CD4-positive, alpha-beta T cell (primary cell): ENCODE data around the gene ARFRP1. TPM values are rescaled to one million over a fixed set of nuclear protein-coding genes. Genes with fewer than 3 reads are reported as not detected.

Experiments
- ATAC-seq: fragments of 200-7000 bp; cut with Tn5 transposase; one replicate; pipeline ENCODE4 v1.10.0; 2022; ENCODE audit warnings: mild to moderate bottlenecking; ENCODE audit not compliant: poor library complexity
- CTCF ChIA-PET: fragments of 350-600 bp; sonication (Branson Sonifier 250); formaldehyde crosslinking; loops from one replicate; lab custom pipeline; 2021; ENCODE audit warnings: antibody characterized with exemption, inconsistent platforms; lab: Charles Lee
- POLR2A ChIA-PET: fragments of 350-600 bp; sonication (Branson Sonifier 250); formaldehyde crosslinking; loops from one replicate; lab custom pipeline; 2021; ENCODE audit warnings: antibody characterized with exemption, inconsistent platforms; lab: Charles Lee
- DNase-seq, 14 experiments: peaks; one replicate each; pipeline ENCODE4 v3.0.0-alpha.2; 2013 to 2020; ENCODE audit warnings: mixed read lengths in 2 of 14
- H3K27ac ChIP-seq, 2 donors: one replicate each; pipeline versions ENCODE4 v1.5.1 to v1.7.0; 2013; ENCODE audit warnings: low read length in 2 of 2, low read depth in 1 of 2, mild to moderate bottlenecking in 1 of 2
- H3K27me3 ChIP-seq, 2 experiments: 1 replicate in 1 of 2; 2 replicates in 1 of 2; pipeline versions ENCODE4 v1.6.1 to v1.7.0; 2013; ENCODE audit warnings: low read length in 2 of 2, control low read depth in 1 of 2, mild to moderate bottlenecking in 1 of 2, moderate library complexity in 1 of 2; ENCODE audit not compliant: insufficient read depth in 2 of 2, control insufficient read depth in 1 of 2
- H3K36me3 ChIP-seq: one replicate; pipeline ENCODE4 v1.6.1; 2013; ENCODE audit warnings: low read length, control low read depth; ENCODE audit not compliant: insufficient read depth
- H3K4me1 ChIP-seq: one replicate; pipeline ENCODE4 v1.6.1; 2013; ENCODE audit warnings: low read length, control low read depth; ENCODE audit not compliant: insufficient read depth
- H3K4me3 ChIP-seq: one replicate; pipeline ENCODE4 v1.5.1; 2013; ENCODE audit warnings: mild to moderate bottlenecking, low read length, moderate library complexity
- H3K9me3 ChIP-seq, 2 experiments: 1 replicate in 1 of 2; 2 replicates in 1 of 2; pipeline versions ENCODE4 v1.6.1 to v1.7.0; 2013; ENCODE audit warnings: low read length in 2 of 2, mild to moderate bottlenecking in 2 of 2, control low read depth in 1 of 2, moderate library complexity in 1 of 2; ENCODE audit not compliant: control insufficient read depth in 1 of 2, insufficient read depth in 1 of 2
- H3K27ac Mint-ChIP-seq: one replicate; pipeline ENCODE4 v1.8.0; 2020; ENCODE audit warnings: mixed read lengths
- H3K27me3 Mint-ChIP-seq: one replicate; pipeline ENCODE4 v1.8.0; 2021; ENCODE audit warnings: mixed read lengths
- H3K36me3 Mint-ChIP-seq: one replicate; pipeline ENCODE4 v1.8.0; 2021; ENCODE audit warnings: low read depth, mixed read lengths
- H3K4me1 Mint-ChIP-seq: one replicate; pipeline ENCODE4 v1.8.0; 2021; ENCODE audit warnings: low read depth, mixed read lengths
- H3K4me3 Mint-ChIP-seq: one replicate; pipeline ENCODE4 v1.8.0; 2020; ENCODE audit warnings: mild to moderate bottlenecking, mixed read lengths
- H3K9me3 Mint-ChIP-seq: one replicate; pipeline ENCODE4 v1.8.0; 2020; ENCODE audit warnings: mixed read lengths
- CTCF ChIP-seq: fragments of 200-600 bp; IDR thresholded peaks from one replicate; pipeline ENCODE4 v1.8.0; 2022; ENCODE audit warnings: antibody characterized with exemption, mild to moderate bottlenecking
- intact Hi-C, 2 experiments: fragments of 100-400 bp; cut with DNase I in 1 of 2; cut with micrococcal nuclease in 1 of 2; formaldehyde crosslinking; loops; one replicate each; pipeline versions ENCODE4 v1.15.1 to v1.9.0; 2023 to 2025; cut with DNase I, micrococcal nuclease
- polyA plus RNA-seq, 2 donors: library from polyadenylated mRNA; unstranded; fragments of 120-200 nt; gene quantifications; one replicate each; pipeline ENCODE4 v1.2.1, GENCODE V29; 2013
- total RNA-seq, 174 experiments: library from RNA in 2 of 174; stranded (reverse) in 2 of 174; gene quantifications; one replicate each; pipeline ENCODE4 v1.2.3 and lab custom pipeline; 2021 to 2026

The ARFRP1 gene
- total RNA-seq (10 to 100 TPM; 34.5 to 35.7 TPM), total RNA-seq (lab: John Stamatoyannopoulos, UW) (48.8 to 173 (median 101) reads per million in 172 experiments)
- polyA plus RNA-seq (2013, experiment 1 of 2): 44.5 TPM
- 43.6 TPM for polyA plus RNA-seq (2013, experiment 2 of 2)

- no peaks in the 10 kb centered on the region for H3K9me3 Mint-ChIP-seq
- ATAC-seq (peak; percentile 78), DNase-seq (peak; percentile 71 to 94 (median 88))
- Histone ChIP-seq H3K27me3 (no peaks in the 10 kb centered on the region), H3K4me3 (peak within 1 kb of the TSS; percentile 76), H3K4me1 (peaks cover 45% of the 10 kb centered on the region), H3K27ac (peak within 1 kb of the TSS; percentile 55 to 71), H3K9me3 (no peaks in the 10 kb centered on the region), H3K36me3 (peaks cover 67% of the 10 kb centered on the region)
- H3K4me1 Mint-ChIP-seq: peaks cover 46% of the 10 kb centered on the region
- intact Hi-C loops: loop anchor here (1.0 to 10.0 kb wide), 15 partner anchors 29 to 355 kb away; partner anchors contain the start of genes LIME1 (in 2 of the 2), RTEL1 (in 2 of the 2), SAMD10 (in 2 of the 2) and TCEA2 (in 1 of the 2)
- H3K4me3 Mint-ChIP-seq: peak within 1 kb of the TSS; percentile 88
- CTCF ChIA-PET: interaction anchor here (0.6 to 3.9 kb wide), 14 partner anchors 20 to 331 kb away, joined by 3 to 44 read pairs (median 6); partner anchors contain the start of genes LIME1, PRPF6 and SLC2A4RG
- peaks cover 64% of the 10 kb centered on the region for H3K36me3 Mint-ChIP-seq
- H3K27me3 Mint-ChIP-seq: no peaks in the 10 kb centered on the region
- POLR2A ChIA-PET: interaction anchor here (0.6 to 5.0 kb wide), 21 partner anchors 9 to 188 kb away, joined by 3 to 168 read pairs (median 4); partner anchors contain the start of genes GMEB2, LIME1, PPDPF and PTK6
- peak within 1 kb of the TSS; percentile 89 for H3K27ac Mint-ChIP-seq
- no peak for TF ChIP-seq CTCF
These were observed at the start of gene ARFRP1, which contains the start of gene ZGPAT for GRCh38 chr20:63707558-63708300. Gene ARFRP1, minus strand, starts transcription at chr20:63707976. Its CDS starts 885 bp downstream, at chr20:63707091. Gene ZGPAT, plus strand, starts transcription at chr20:63708039. Its CDS starts 542 bp downstream, at chr20:63708581.

- ChIA-PET POLR2A (no interaction called here), CTCF (no interaction called here)
- Mint-ChIP-seq H3K27me3 (no peaks in the 10 kb centered on the region), H3K9me3 (no peaks in the 10 kb centered on the region), H3K36me3 (no peaks in the 10 kb centered on the region), H3K4me3 (no peak overlapping the region), H3K4me1 (peaks cover 16% of the 10 kb centered on the region), H3K27ac (no peak overlapping the region)
- ATAC-seq (no peak), DNase-seq (peak in 1 of 14 experiments; percentile 71)
- Histone ChIP-seq H3K27ac (no peak overlapping the region), H3K4me3 (no peak overlapping the region), H3K36me3 (no peaks in the 10 kb centered on the region), H3K4me1 (peaks cover 15% of the 10 kb centered on the region), H3K9me3 (no peaks in the 10 kb centered on the region), H3K27me3 (no peaks in the 10 kb centered on the region)
- no peak for TF ChIP-seq CTCF
- intact Hi-C loops: no loop called here
These were observed 48.8 kb upstream of the ARFRP1 start for GRCh38 chr20:63756648-63756991.

- H3K27me3 Mint-ChIP-seq: no peaks in the 10 kb centered on the region
- Histone ChIP-seq H3K4me3 (no peak overlapping the region), H3K9me3 (no peaks in the 10 kb centered on the region), H3K27ac (no peak overlapping the region), H3K36me3 (no peaks in the 10 kb centered on the region), H3K27me3 (no peaks in the 10 kb centered on the region), H3K4me1 (peaks cover 20% of the 10 kb centered on the region)
- no peak for DNase-seq
- intact Hi-C loops: no loop called here
- ATAC-seq: no peak
- H3K4me1 Mint-ChIP-seq: peaks cover 19% of the 10 kb centered on the region
- no peaks in the 10 kb centered on the region for H3K36me3 Mint-ChIP-seq
- ChIA-PET POLR2A (no interaction called here), CTCF (interaction anchor here (0.8 kb wide), 1 partner anchor 27 kb away, joined by 3 read pairs; no protein-coding TSS in a partner anchor)
- H3K4me3 Mint-ChIP-seq: no peak overlapping the region
- no peak for TF ChIP-seq CTCF
- no peaks in the 10 kb centered on the region for H3K9me3 Mint-ChIP-seq
- no peak overlapping the region for H3K27ac Mint-ChIP-seq
These were observed 48.3 kb upstream of the ARFRP1 start for GRCh38 chr20:63755933-63756647.
